BLaER1 (cell line): ENCODE results near the gene PLXNB3.
"Not testable (repeated sequence)": the region's sequence is repeated elsewhere in the genome, so short reads cannot be mapped to it uniquely, and the experiment has no call there.

Experiments
- H3K27ac ChIP-seq: shearing (Covaris generic); formaldehyde crosslinking; 2 replicates; pipeline ENCODE4 v1.8.1; 2022
- H3K27me3 ChIP-seq: shearing (Covaris generic); formaldehyde crosslinking; 2 replicates; pipeline ENCODE4 v1.8.1; 2022
- H3K36me3 ChIP-seq: shearing (Covaris generic); formaldehyde crosslinking; 2 replicates; pipeline ENCODE4 v1.8.1; 2022
- H3K4me1 ChIP-seq: shearing (Covaris generic); formaldehyde crosslinking; 2 replicates; pipeline ENCODE4 v1.8.1; 2022
- H3K4me2 ChIP-seq: shearing (Covaris generic); formaldehyde crosslinking; 2 replicates; pipeline ENCODE4 v1.8.1; 2022
- H3K4me3 ChIP-seq: shearing (Covaris generic); formaldehyde crosslinking; 2 replicates; pipeline ENCODE4 v1.8.1; 2022
- H3K9ac ChIP-seq: shearing (Covaris generic); formaldehyde crosslinking; 2 replicates; pipeline ENCODE4 v1.8.1; 2022
- H3K9me3 ChIP-seq: shearing (Covaris generic); formaldehyde crosslinking; 2 replicates; pipeline ENCODE4 v1.8.1; 2022
- H4K20me1 ChIP-seq: shearing (Covaris generic); formaldehyde crosslinking; 2 replicates; pipeline ENCODE4 v1.8.1; 2022
- Cebpa-rat ChIP-seq: shearing (Covaris generic); IDR thresholded peaks from 2 replicates; pipeline ENCODE4 v1.8.1; 2022

Gene PLXNB3

GRCh38 chrX:153740631-153741222 is 23.3 kb upstream of the PLXNB3 start:
- no peak overlapping the region for H3K27ac ChIP-seq
- peak overlapping the region; percentile 73 for H3K4me2 ChIP-seq
- peaks cover 30% of the 10 kb centered on the region for H4K20me1 ChIP-seq
- peaks cover 90% of the 10 kb centered on the region for H3K4me1 ChIP-seq
- no peaks in the 10 kb centered on the region; the same call in 1 of the 2 replicates for H3K9me3 ChIP-seq
- no peak overlapping the region for H3K9ac ChIP-seq
- peaks cover 22% of the 10 kb centered on the region for H3K27me3 ChIP-seq
- no peak for TF ChIP-seq Cebpa-rat
- peaks cover 25% of the 10 kb centered on the region for H3K36me3 ChIP-seq
- H3K4me3 ChIP-seq, result no peak overlapping the region

GRCh38 chrX:153741446-153741845 is 22.6 kb upstream of the PLXNB3 start:
- no peak overlapping the region for H3K27ac ChIP-seq

GRCh38 chrX:153742111-153742510 is 21.9 kb upstream of the PLXNB3 start:
- not testable (repeated sequence) for H3K9me3 ChIP-seq, H3K27ac ChIP-seq, H3K9ac ChIP-seq, H3K4me3 ChIP-seq
- Histone ChIP-seq H3K36me3 (peaks cover 16% of the 10 kb centered on the region), H4K20me1 (peaks cover 19% of the 10 kb centered on the region; the same call in 1 of the 2 replicates), H3K27me3 (peaks cover 22% of the 10 kb centered on the region), H3K4me2 (peak overlapping the region; percentile 73), H3K4me1 (peaks cover 77% of the 10 kb centered on the region)

More at GRCh38 chrX:153741446-153741845, 22.6 kb upstream of the PLXNB3 start:
- no peaks in the 10 kb centered on the region; the same call in 1 of the 2 replicates for H3K9me3 ChIP-seq
- H3K36me3 ChIP-seq, result peaks cover 22% of the 10 kb centered on the region
- H4K20me1 ChIP-seq, result peaks cover 26% of the 10 kb centered on the region
- no peak for TF ChIP-seq Cebpa-rat
- no peak overlapping the region for H3K9ac ChIP-seq
- H3K27me3 ChIP-seq, result peaks cover 22% of the 10 kb centered on the region
- peak overlapping the region; percentile 73 for H3K4me2 ChIP-seq
- H3K4me3 ChIP-seq, result no peak overlapping the region
- peaks cover 84% of the 10 kb centered on the region for H3K4me1 ChIP-seq

- peak overlapping the region; percentile 22; the same call in 1 of the 2 replicates for H3K27ac ChIP-seq
- H3K4me1 ChIP-seq, result peaks cover 71% of the 10 kb centered on the region
- H4K20me1 ChIP-seq, result peaks cover 16% of the 10 kb centered on the region; the same call in 1 of the 2 replicates
- not testable (repeated sequence) for H3K9me3 ChIP-seq, H3K4me3 ChIP-seq, H3K9ac ChIP-seq
- peaks cover 11% of the 10 kb centered on the region for H3K36me3 ChIP-seq
- peaks cover 22% of the 10 kb centered on the region for H3K27me3 ChIP-seq
- peak overlapping the region; percentile 73 for H3K4me2 ChIP-seq
Observed at GRCh38 chrX:153742796-153743467, 21.1 kb upstream of the PLXNB3 start.

GRCh38 chrX:153743468-153744209 is 20.4 kb upstream of the PLXNB3 start:
- H3K4me2 ChIP-seq, result peak overlapping the region; percentile 73
- H3K27ac ChIP-seq, result peak overlapping the region; percentile 22; the same call in 1 of the 2 replicates
- peaks cover 21% of the 10 kb centered on the region for H3K27me3 ChIP-seq
- not testable (repeated sequence) for H3K36me3 ChIP-seq, H3K9ac ChIP-seq, H3K9me3 ChIP-seq
- H3K4me3 ChIP-seq, result peak overlapping the region; percentile 22; the same call in 1 of the 2 replicates
- H3K4me1 ChIP-seq, result peaks cover 66% of the 10 kb centered on the region
- peaks cover 11% of the 10 kb centered on the region; the same call in 1 of the 2 replicates for H4K20me1 ChIP-seq

GRCh38 chrX:153744210-153745066 is 19.6 kb upstream of the PLXNB3 start:
- no peak for TF ChIP-seq Cebpa-rat
- Histone ChIP-seq H3K27me3 (peaks cover 20% of the 10 kb centered on the region), H3K27ac (0 out of 2 replicates have a peak overlapping the region, but pooled peaks have one; percentile 4), H3K9ac (no peak overlapping the region), H3K4me3 (peak overlapping the region; percentile 22; the same call in 1 of the 2 replicates), H3K4me1 (peaks cover 58% of the 10 kb centered on the region), H4K20me1 (peaks cover 11% of the 10 kb centered on the region; the same call in 1 of the 2 replicates), H3K4me2 (peak overlapping the region; percentile 73), H3K36me3 (peaks cover 2% of the 10 kb centered on the region; the same call in 1 of the 2 replicates), H3K9me3 (no peaks in the 10 kb centered on the region; the same call in 1 of the 2 replicates)

- H3K27ac ChIP-seq, H4K20me1 ChIP-seq, H3K36me3 ChIP-seq, H3K9ac ChIP-seq, H3K9me3 ChIP-seq, H3K4me3 ChIP-seq: not testable (repeated sequence)
- H3K4me1 ChIP-seq, result peaks cover 58% of the 10 kb centered on the region
- H3K4me2 ChIP-seq, result peak overlapping the region; percentile 73
- peaks cover 22% of the 10 kb centered on the region for H3K27me3 ChIP-seq
Observed at GRCh38 chrX:153745067-153745433, 19.0 kb upstream of the PLXNB3 start.

GRCh38 chrX:153746359-153746758 is 17.7 kb upstream of the PLXNB3 start:
- no peak overlapping the region for H3K9ac ChIP-seq
- no peaks in the 10 kb centered on the region for H3K9me3 ChIP-seq
- no peaks in the 10 kb centered on the region for H3K36me3 ChIP-seq
- H3K4me2 ChIP-seq, result no peak overlapping the region
- no peak for TF ChIP-seq Cebpa-rat
- H3K4me1 ChIP-seq, result peaks cover 50% of the 10 kb centered on the region
- H3K4me3 ChIP-seq, result no peak overlapping the region
- H4K20me1 ChIP-seq, result no peaks in the 10 kb centered on the region; the same call in 1 of the 2 replicates
- H3K27ac ChIP-seq, result no peak overlapping the region
- peaks cover 30% of the 10 kb centered on the region for H3K27me3 ChIP-seq

GRCh38 chrX:153746991-153747390 is 17.1 kb upstream of the PLXNB3 start:
- Histone ChIP-seq H3K27me3 (peaks cover 30% of the 10 kb centered on the region), H3K4me1 (peaks cover 43% of the 10 kb centered on the region)
- not testable (repeated sequence) for H3K4me2 ChIP-seq, H3K27ac ChIP-seq, H3K4me3 ChIP-seq, H3K36me3 ChIP-seq, H4K20me1 ChIP-seq, H3K9ac ChIP-seq, H3K9me3 ChIP-seq

- not testable (repeated sequence) for H3K9me3 ChIP-seq, H3K4me3 ChIP-seq, H4K20me1 ChIP-seq, H3K36me3 ChIP-seq, H3K27ac ChIP-seq, H3K9ac ChIP-seq, H3K4me2 ChIP-seq
- H3K27me3 ChIP-seq, result peaks cover 37% of the 10 kb centered on the region
- peaks cover 25% of the 10 kb centered on the region for H3K4me1 ChIP-seq
Observed at GRCh38 chrX:153749017-153749416, 15.0 kb upstream of the PLXNB3 start.
